ENCODE results near the gene ACVR1. TPM values are rescaled to one million over a fixed set of nuclear protein-coding genes. Genes with fewer than 3 reads are reported as not detected.

ACVR1 gene
- polyA plus RNA-seq, 1 of the 3 experiments (the other 2 are of a cell fraction) = 22.4 TPM

GRCh38 chr2:157805519-157805918, 70.6 kb downstream of the ACVR1 start:
- peaks cover 16% of the 10 kb centered on the region for H3K79me2 ChIP-seq (ENCODE audit: insufficient read depth)
- DNase-seq = no peak
- H3K9ac ChIP-seq = no peak overlapping the region
- no peak overlapping the region for H3K4me3 ChIP-seq (ENCODE audit: low read depth in 2 of 2, low read length in 1 of 2)
- no peak overlapping the region for H2AFZ ChIP-seq (ENCODE audit: low read depth)
- no peak overlapping the region for H3K4me2 ChIP-seq
- no peaks in the 10 kb centered on the region for H3K9me2 ChIP-seq
- H3K36me3 ChIP-seq (replicated peaks in 1 of 2; ENCODE audit: control insufficient read depth in 1 of 2, insufficient read depth in 2 of 2, low read length in 1 of 2) = peaks cover 5 to 15% of the 10 kb centered on the region in 2 experiments
- H3F3A ChIP-seq (replicated peaks; ENCODE audit: insufficient read depth) = peaks cover 4% of the 10 kb centered on the region
- H3K9me3 ChIP-seq = no peaks in the 10 kb centered on the region
- no peak overlapping the region for H3K27ac ChIP-seq (ENCODE audit: low read depth in 2 of 2, low read length in 1 of 2)
- POLR2A ChIA-PET = no interaction called here
- no peaks in the 10 kb centered on the region for H3K27me3 ChIP-seq (ENCODE audit: insufficient read depth)
- CTCF ChIA-PET = interaction anchor here (1.4 kb wide), 1 partner anchor 22 kb away, joined by 4 read pairs; no protein-coding TSS in a partner anchor
- H4K20me1 ChIP-seq (ENCODE audit: insufficient read depth) = no peaks in the 10 kb centered on the region
- H3K4me1 ChIP-seq (ENCODE audit: control insufficient read depth in 1 of 2, insufficient read depth in 2 of 2, low read depth in 1 of 2, low read length in 1 of 2) = peaks cover 13 to 17% of the 10 kb centered on the region in 2 experiments; a peak in 3 of 4 replicates
- 92% methylated on average over 3 of the region's 3 CpGs for WGBS (ENCODE audit: low lambda C conversion rate)
- no peak for TF ChIP-seq FOXM1 (IDR thresholded peaks at IDR 0.05; ENCODE audit: low read depth)
- no peak for TF ChIP-seq USF1 (IDR thresholded peaks at IDR 0.05; ENCODE audit: borderline replicate concordance, low read depth)
- no peak for TF ChIP-seq YY1 (IDR thresholded peaks at IDR 0.05; ENCODE audit: low read depth)
- no peak for TF ChIP-seq NFIC (IDR thresholded peaks at IDR 0.05; ENCODE audit: borderline replicate concordance)
- TF ChIP-seq MEF2A (IDR thresholded peaks at IDR 0.05; ENCODE audit: borderline replicate concordance, low read depth) = no peak
- TF ChIP-seq GATA2 (CRISPR knock-in tag; IDR thresholded peaks at IDR 0.05) = no peak
- no peak for TF ChIP-seq FOXJ3 (CRISPR knock-in tag; IDR thresholded peaks at IDR 0.05)
- no peak for TF ChIP-seq RXRA (IDR thresholded peaks at IDR 0.05; ENCODE audit: borderline replicate concordance, low read depth)
- no peak for TF ChIP-seq MXI1 (IDR thresholded peaks at IDR 0.05; ENCODE audit: low read depth, low read length)

- H3K9me2 ChIP-seq = no peaks in the 10 kb centered on the region
- POLR2A ChIA-PET = no interaction called here
- H4K20me1 ChIP-seq (ENCODE audit: insufficient read depth) = no peaks in the 10 kb centered on the region
- H3K79me2 ChIP-seq (ENCODE audit: insufficient read depth) = peaks cover 15% of the 10 kb centered on the region
- peaks cover 4% of the 10 kb centered on the region for H3F3A ChIP-seq (replicated peaks; ENCODE audit: insufficient read depth)
- no peak overlapping the region for H3K27ac ChIP-seq (ENCODE audit: low read depth in 2 of 2, low read length in 1 of 2)
- peaks cover 8 to 24% of the 10 kb centered on the region in 2 experiments for H3K36me3 ChIP-seq (replicated peaks in 1 of 2; ENCODE audit: control insufficient read depth in 1 of 2, insufficient read depth in 2 of 2, low read length in 1 of 2)
- no peak for DNase-seq
- no peak overlapping the region for H2AFZ ChIP-seq (ENCODE audit: low read depth)
- CTCF ChIA-PET = no interaction called here
- WGBS (ENCODE audit: low lambda C conversion rate) = 97% methylated on average over 5 of the region's 5 CpGs
- no peaks in the 10 kb centered on the region for H3K9me3 ChIP-seq
- H3K9ac ChIP-seq = no peak overlapping the region
- H3K27me3 ChIP-seq (ENCODE audit: insufficient read depth) = no peaks in the 10 kb centered on the region
- peaks cover 9 to 16% of the 10 kb centered on the region in 2 experiments; a peak in 3 of 4 replicates for H3K4me1 ChIP-seq (ENCODE audit: control insufficient read depth in 1 of 2, insufficient read depth in 2 of 2, low read depth in 1 of 2, low read length in 1 of 2)
- no peak for TF ChIP-seq FOXJ3 (CRISPR knock-in tag; IDR thresholded peaks at IDR 0.05)
- TF ChIP-seq, protein P1, sequence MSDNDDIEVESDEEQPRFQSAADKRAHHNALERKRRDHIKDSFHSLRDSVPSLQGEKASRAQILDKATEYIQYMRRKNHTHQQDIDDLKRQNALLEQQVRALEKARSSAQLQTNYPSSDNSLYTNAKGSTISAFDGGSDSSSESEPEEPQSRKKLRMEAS (IDR thresholded peaks at IDR 0.05; ENCODE audit: low read depth) = no peak
- TF ChIP-seq MXI1 (IDR thresholded peaks at IDR 0.05; ENCODE audit: low read depth, low read length) = no peak
- TF ChIP-seq TCF12 (IDR thresholded peaks at IDR 0.05) = no peak
- no peak for TF ChIP-seq RFX5 (IDR thresholded peaks at IDR 0.05; ENCODE audit: low read length)
- TF ChIP-seq POLR2AphosphoS5 (IDR thresholded peaks at IDR 0.05; ENCODE audit: low read depth, low read length) = no peak
- no peak for TF ChIP-seq GABPA (IDR thresholded peaks at IDR 0.05; ENCODE audit: low read depth)
- no peak for TF ChIP-seq CHD2 (IDR thresholded peaks at IDR 0.05; ENCODE audit: low read length, partially characterized antibody)
- no peak for TF ChIP-seq SIN3A (IDR thresholded peaks at IDR 0.05; ENCODE audit: borderline replicate concordance, low read depth, low read length)
- TF ChIP-seq RCOR1 (IDR thresholded peaks at IDR 0.05; ENCODE audit: low read length) = no peak
- no peak for TF ChIP-seq NFIC (IDR thresholded peaks at IDR 0.05; ENCODE audit: borderline replicate concordance)
- TF ChIP-seq SMC3 (IDR thresholded peaks at IDR 0.05; ENCODE audit: low read depth, low read length) = no peak
- no peak for TF ChIP-seq GATA2 (CRISPR knock-in tag; IDR thresholded peaks at IDR 0.05)
- no peak for TF ChIP-seq NRF1 (IDR thresholded peaks at IDR 0.05; ENCODE audit: low read depth, low read length)
- no peak for TF ChIP-seq YY1 (IDR thresholded peaks at IDR 0.05; ENCODE audit: low read depth)
- TF ChIP-seq, protein P2, sequence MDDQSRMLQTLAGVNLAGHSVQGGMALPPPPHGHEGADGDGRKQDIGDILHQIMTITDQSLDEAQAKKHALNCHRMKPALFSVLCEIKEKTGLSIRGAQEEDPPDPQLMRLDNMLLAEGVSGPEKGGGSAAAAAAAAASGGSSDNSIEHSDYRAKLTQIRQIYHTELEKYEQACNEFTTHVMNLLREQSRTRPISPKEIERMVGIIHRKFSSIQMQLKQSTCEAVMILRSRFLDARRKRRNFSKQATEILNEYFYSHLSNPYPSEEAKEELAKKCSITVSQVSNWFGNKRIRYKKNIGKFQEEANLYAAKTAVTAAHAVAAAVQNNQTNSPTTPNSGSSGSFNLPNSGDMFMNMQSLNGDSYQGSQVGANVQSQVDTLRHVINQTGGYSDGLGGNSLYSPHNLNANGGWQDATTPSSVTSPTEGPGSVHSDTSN (IDR thresholded peaks at IDR 0.05) = no peak
- TF ChIP-seq FOXM1 (IDR thresholded peaks at IDR 0.05; ENCODE audit: low read depth) = no peak
- TF ChIP-seq, protein P3, sequence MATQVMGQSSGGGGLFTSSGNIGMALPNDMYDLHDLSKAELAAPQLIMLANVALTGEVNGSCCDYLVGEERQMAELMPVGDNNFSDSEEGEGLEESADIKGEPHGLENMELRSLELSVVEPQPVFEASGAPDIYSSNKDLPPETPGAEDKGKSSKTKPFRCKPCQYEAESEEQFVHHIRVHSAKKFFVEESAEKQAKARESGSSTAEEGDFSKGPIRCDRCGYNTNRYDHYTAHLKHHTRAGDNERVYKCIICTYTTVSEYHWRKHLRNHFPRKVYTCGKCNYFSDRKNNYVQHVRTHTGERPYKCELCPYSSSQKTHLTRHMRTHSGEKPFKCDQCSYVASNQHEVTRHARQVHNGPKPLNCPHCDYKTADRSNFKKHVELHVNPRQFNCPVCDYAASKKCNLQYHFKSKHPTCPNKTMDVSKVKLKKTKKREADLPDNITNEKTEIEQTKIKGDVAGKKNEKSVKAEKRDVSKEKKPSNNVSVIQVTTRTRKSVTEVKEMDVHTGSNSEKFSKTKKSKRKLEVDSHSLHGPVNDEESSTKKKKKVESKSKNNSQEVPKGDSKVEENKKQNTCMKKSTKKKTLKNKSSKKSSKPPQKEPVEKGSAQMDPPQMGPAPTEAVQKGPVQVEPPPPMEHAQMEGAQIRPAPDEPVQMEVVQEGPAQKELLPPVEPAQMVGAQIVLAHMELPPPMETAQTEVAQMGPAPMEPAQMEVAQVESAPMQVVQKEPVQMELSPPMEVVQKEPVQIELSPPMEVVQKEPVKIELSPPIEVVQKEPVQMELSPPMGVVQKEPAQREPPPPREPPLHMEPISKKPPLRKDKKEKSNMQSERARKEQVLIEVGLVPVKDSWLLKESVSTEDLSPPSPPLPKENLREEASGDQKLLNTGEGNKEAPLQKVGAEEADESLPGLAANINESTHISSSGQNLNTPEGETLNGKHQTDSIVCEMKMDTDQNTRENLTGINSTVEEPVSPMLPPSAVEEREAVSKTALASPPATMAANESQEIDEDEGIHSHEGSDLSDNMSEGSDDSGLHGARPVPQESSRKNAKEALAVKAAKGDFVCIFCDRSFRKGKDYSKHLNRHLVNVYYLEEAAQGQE (IDR thresholded peaks at IDR 0.05; ENCODE audit: low read depth, low read length) = no peak
- TF ChIP-seq EP300 (IDR thresholded peaks at IDR 0.05; ENCODE audit: borderline replicate concordance in 1 of 2, low read depth in 1 of 2, low read length in 1 of 2) = no peak
- TF ChIP-seq FOSL2 (IDR thresholded peaks at IDR 0.05; ENCODE audit: borderline replicate concordance, low read depth) = no peak
- no peak overlapping the region for H3K4me2 ChIP-seq
- no peak overlapping the region for H3K4me3 ChIP-seq (ENCODE audit: low read depth in 2 of 2, low read length in 1 of 2)
Measured at GRCh38 chr2:157804355-157804754, 71.8 kb downstream of the ACVR1 start.

Data from SK-N-SH (cell line).